HG03139 (cell line): ENCODE measurements around the gene OPRL1.
"Not testable (repeated sequence)": the region's sequence is repeated elsewhere in the genome, so short reads cannot be mapped to it uniquely, and the experiment has no call there.

ENCODE experiments used
- ATAC-seq: cut with Tn5 transposase; IDR thresholded peaks from one replicate; pipeline ENCODE4 v1.9.1; 2021; ENCODE audit not compliant: unreplicated experiment

The OPRL1 gene

GRCh38 chr20:64114356-64114971 is 34.6 kb downstream of the OPRL1 start:
- no peak for ATAC-seq

GRCh38 chr20:64115171-64115911 is 35.5 kb downstream of the OPRL1 start:
- ATAC-seq: no peak

GRCh38 chr20:64116016-64116415 is 36.1 kb downstream of the OPRL1 start:
- ATAC-seq: no peak

GRCh38 chr20:64116541-64117431 is 36.9 kb downstream of the OPRL1 start:
- ATAC-seq: no peak

- not testable (repeated sequence) for ATAC-seq
Observed at GRCh38 chr20:64117432-64117777, 37.5 kb downstream of the OPRL1 start.

- no peak for ATAC-seq
Observed at GRCh38 chr20:64119301-64119680, 39.4 kb downstream of the OPRL1 start.

GRCh38 chr20:64119681-64120341 is 39.9 kb downstream of the OPRL1 start:
- no peak for ATAC-seq

- no peak for ATAC-seq
Observed at GRCh38 chr20:64121586-64121985, 41.7 kb downstream of the OPRL1 start.

GRCh38 chr20:64122927-64123326 is 43.0 kb downstream of the OPRL1 start:
- not testable (repeated sequence) for ATAC-seq

- not testable (repeated sequence) for ATAC-seq
Observed at GRCh38 chr20:64123517-64123916, 43.6 kb downstream of the OPRL1 start.

GRCh38 chr20:64129146-64129782 is 49.4 kb downstream of the OPRL1 start:
- ATAC-seq: no peak

GRCh38 chr20:64130271-64130670 is 50.4 kb downstream of the OPRL1 start:
- ATAC-seq: no peak

- no peak for ATAC-seq
Observed at GRCh38 chr20:64130876-64131275, 51.0 kb downstream of the OPRL1 start.

- ATAC-seq: no peak
Observed at GRCh38 chr20:64131406-64131805, 51.5 kb downstream of the OPRL1 start.

- ATAC-seq: no peak
Observed at GRCh38 chr20:64133951-64134407, 54.1 kb downstream of the OPRL1 start.

- ATAC-seq: not testable (repeated sequence)
Observed at GRCh38 chr20:64134744-64135143, 54.9 kb downstream of the OPRL1 start.

- no peak for ATAC-seq
Observed at GRCh38 chr20:64136004-64136710, 56.3 kb downstream of the OPRL1 start.

GRCh38 chr20:64137598-64138031 is 57.7 kb downstream of the OPRL1 start:
- no peak for ATAC-seq

GRCh38 chr20:64138276-64138815 is 58.5 kb downstream of the OPRL1 start:
- ATAC-seq: no peak
